Osteoblast (primary cell): ENCODE data around the gene C1orf226. TPM values are rescaled to one million over a fixed set of nuclear protein-coding genes. Genes with fewer than 3 reads are reported as not detected.

ENCODE experiments used
- DNase-seq: peaks from one replicate; pipeline ENCODE4 v3.0.0; 2011; ENCODE audit warnings: low spot score, mixed read lengths; ENCODE audit not compliant: insufficient read length; ENCODE audit errors: missing footprints
- H2AFZ ChIP-seq: 2 replicates; pipeline ENCODE4 v1.6.0; 2011; ENCODE audit warnings: mild to moderate bottlenecking, low read length
- H3K27ac ChIP-seq: 2 replicates; pipeline ENCODE4 v1.5.1; 2011; ENCODE audit warnings: mild to moderate bottlenecking, low read depth, low read length, moderate library complexity
- H3K27me3 ChIP-seq: 2 replicates; pipeline ENCODE4 v1.6.0; 2012; ENCODE audit warnings: mild to moderate bottlenecking, control low read depth, inconsistent platforms, low read length, moderate library complexity; ENCODE audit not compliant: insufficient read depth
- H3K36me3 ChIP-seq: 2 replicates; pipeline ENCODE4 v1.5.1; 2011; ENCODE audit warnings: mild to moderate bottlenecking, low read length, control low read depth, moderate library complexity; ENCODE audit not compliant: insufficient read depth
- H3K4me1 ChIP-seq: 2 replicates; pipeline ENCODE4 v1.5.1; 2011; ENCODE audit warnings: mild to moderate bottlenecking, low read length, control low read depth, moderate library complexity; ENCODE audit not compliant: insufficient read depth
- H3K4me2 ChIP-seq: 2 replicates; pipeline ENCODE4 v1.6.0; 2011; ENCODE audit warnings: mild to moderate bottlenecking, low read length; ENCODE audit not compliant: insufficient read depth
- H3K4me3 ChIP-seq: fragments of 200-600 bp; sonication (generic); 3 replicates; pipeline ENCODE4 v1.5.1; 2012; ENCODE audit warnings: mild to moderate bottlenecking, low read length, inconsistent platforms; ENCODE audit not compliant: insufficient read depth
- H3K79me2 ChIP-seq: 2 replicates; pipeline ENCODE4 v1.6.0; 2012; ENCODE audit warnings: mild to moderate bottlenecking, low read length, control low read depth, inconsistent platforms; ENCODE audit not compliant: insufficient read depth
- H3K9me3 ChIP-seq: 2 replicates; pipeline ENCODE4 v1.5.1; 2011; ENCODE audit warnings: low read depth, low read length, control low read depth
- H4K20me1 ChIP-seq: 2 replicates; pipeline ENCODE4 v1.6.0; 2012; ENCODE audit warnings: mild to moderate bottlenecking, low read length, control low read depth; ENCODE audit not compliant: insufficient read depth
- total RNA-seq: library from RNA; depleted of rRNA; stranded (reverse); fragments of >200 nt; gene quantifications from 2 replicates; pipeline ENCODE4 v1.2.3, GENCODE V29; 2012
- TF ChIP-seq, protein P1 (sequence below): IDR thresholded peaks from 2 replicates; pipeline ENCODE4 v1.5.1; 2011; ENCODE audit warnings: mild to moderate bottlenecking, low read depth, low read length, moderate library complexity; ENCODE audit errors: extremely low read depth

Gene C1orf226
- total RNA-seq, 1 donor = under 0.01 TPM

DNA sequence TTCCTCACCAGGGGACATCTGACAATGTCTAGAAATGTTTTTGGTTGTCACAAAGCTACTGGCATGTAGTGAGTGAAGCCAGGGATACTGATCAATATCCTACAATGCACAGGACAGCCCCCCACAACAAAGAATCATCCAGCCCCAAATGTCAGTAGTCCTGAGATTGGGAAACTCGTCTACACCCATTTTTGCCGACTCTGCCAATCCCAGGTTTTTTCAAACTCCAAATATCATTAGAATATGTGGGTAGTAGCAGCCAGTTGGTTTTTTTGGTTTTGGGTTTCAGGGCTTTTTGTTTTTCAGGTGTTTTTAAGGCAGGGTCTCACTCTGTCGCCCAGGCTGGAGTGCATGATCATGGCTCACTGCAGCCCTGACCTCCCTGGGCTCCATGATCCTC lies 10.8 kb upstream of the C1orf226 start:
- no peaks in the 10 kb centered on the region for H3K79me2 ChIP-seq
- no peaks in the 10 kb centered on the region for H3K9me3 ChIP-seq
- H3K4me2 ChIP-seq = no peak overlapping the region
- H3K27ac ChIP-seq = no peak overlapping the region
- DNase-seq = no peak
- TF ChIP-seq, protein P1, sequence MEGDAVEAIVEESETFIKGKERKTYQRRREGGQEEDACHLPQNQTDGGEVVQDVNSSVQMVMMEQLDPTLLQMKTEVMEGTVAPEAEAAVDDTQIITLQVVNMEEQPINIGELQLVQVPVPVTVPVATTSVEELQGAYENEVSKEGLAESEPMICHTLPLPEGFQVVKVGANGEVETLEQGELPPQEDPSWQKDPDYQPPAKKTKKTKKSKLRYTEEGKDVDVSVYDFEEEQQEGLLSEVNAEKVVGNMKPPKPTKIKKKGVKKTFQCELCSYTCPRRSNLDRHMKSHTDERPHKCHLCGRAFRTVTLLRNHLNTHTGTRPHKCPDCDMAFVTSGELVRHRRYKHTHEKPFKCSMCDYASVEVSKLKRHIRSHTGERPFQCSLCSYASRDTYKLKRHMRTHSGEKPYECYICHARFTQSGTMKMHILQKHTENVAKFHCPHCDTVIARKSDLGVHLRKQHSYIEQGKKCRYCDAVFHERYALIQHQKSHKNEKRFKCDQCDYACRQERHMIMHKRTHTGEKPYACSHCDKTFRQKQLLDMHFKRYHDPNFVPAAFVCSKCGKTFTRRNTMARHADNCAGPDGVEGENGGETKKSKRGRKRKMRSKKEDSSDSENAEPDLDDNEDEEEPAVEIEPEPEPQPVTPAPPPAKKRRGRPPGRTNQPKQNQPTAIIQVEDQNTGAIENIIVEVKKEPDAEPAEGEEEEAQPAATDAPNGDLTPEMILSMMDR = no peak
- H3K4me1 ChIP-seq = no peaks in the 10 kb centered on the region
- peaks cover 23% of the 10 kb centered on the region for H3K27me3 ChIP-seq
- no peak overlapping the region for H3K4me3 ChIP-seq
- H2AFZ ChIP-seq = no peak overlapping the region
- H4K20me1 ChIP-seq = no peaks in the 10 kb centered on the region
- H3K36me3 ChIP-seq = no peaks in the 10 kb centered on the region

DNA sequence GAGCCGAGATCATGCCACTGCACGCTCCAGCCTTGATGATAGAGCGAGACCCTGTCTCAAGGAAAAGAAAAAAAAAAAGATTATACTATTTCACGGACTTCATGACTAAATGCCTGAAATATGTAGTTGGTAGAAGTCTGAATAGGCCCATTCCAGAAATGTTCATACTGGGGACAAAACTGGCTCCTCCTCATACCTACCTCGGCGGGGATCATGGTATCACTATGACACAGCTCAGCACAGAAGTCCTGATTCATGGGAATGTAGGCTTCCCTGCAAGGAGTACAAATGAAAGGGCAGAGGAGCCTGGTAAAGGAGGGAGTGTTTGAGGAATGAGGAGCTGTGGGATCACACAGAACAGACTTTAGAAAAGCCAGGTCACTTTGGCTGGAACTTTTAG lies 9.9 kb upstream of the C1orf226 start:
- Histone ChIP-seq H3K4me1 (no peaks in the 10 kb centered on the region), H3K4me2 (no peak overlapping the region), H2AFZ (no peak overlapping the region), H3K36me3 (no peaks in the 10 kb centered on the region), H3K27ac (no peak overlapping the region), H3K79me2 (no peaks in the 10 kb centered on the region), H4K20me1 (no peaks in the 10 kb centered on the region), H3K9me3 (no peaks in the 10 kb centered on the region), H3K27me3 (peaks cover 18% of the 10 kb centered on the region), H3K4me3 (no peak overlapping the region)
- DNase-seq = no peak
- TF ChIP-seq, protein P1 = no peak

DNA sequence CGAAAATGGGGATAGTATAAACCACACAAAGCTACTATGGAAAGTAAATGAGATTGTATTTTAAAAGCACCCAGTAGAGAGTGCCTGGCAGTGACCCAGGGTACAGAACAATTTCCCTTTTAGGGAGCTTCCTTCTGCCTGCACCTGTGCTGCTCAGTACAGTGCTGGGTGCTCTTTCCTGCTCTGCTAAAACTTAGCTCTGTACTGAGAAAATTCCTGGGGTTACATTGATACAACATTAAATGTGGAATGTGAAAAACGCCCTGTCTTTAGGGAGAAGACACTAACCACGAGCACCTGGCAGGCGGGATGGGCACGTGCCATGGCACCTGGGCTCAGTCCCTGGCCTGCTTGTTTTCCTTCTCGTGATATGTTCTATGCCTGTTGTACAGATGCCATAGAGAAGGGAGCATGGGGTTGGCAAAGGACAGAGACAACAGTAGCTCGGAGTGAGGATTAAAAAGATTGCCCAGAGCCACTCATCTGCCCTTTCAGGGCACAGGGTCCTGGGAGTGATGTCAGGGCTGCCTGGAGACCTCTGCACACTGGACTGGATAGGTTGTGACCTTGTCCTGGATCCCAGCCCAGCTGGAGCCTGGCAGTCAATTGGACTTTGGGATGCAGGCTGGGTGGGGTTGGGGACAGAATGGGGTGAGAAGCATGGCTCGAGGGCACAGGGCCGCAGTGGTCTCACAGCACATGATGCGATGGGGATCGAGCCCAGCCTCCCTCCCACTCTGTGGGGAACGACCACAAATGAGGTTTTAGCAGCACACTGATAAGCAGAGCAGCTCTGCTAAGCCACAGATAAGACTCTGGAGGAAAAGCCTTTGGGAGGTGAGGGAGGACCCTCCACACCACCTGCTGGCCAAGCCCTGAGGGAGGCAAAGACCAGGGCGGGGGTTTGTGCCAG lies 9.1 kb upstream of the C1orf226 start:
- H3K4me2 ChIP-seq = no peak overlapping the region
- H3K36me3 ChIP-seq = no peaks in the 10 kb centered on the region
- no peak for DNase-seq
- no peaks in the 10 kb centered on the region for H3K79me2 ChIP-seq
- TF ChIP-seq, protein P1 = no peak
- no peak overlapping the region for H3K4me3 ChIP-seq
- H3K4me1 ChIP-seq = no peaks in the 10 kb centered on the region
- H3K27ac ChIP-seq = no peak overlapping the region
- peaks cover 18% of the 10 kb centered on the region for H3K27me3 ChIP-seq
- H2AFZ ChIP-seq = no peak overlapping the region
- H4K20me1 ChIP-seq = no peaks in the 10 kb centered on the region
- H3K9me3 ChIP-seq = no peaks in the 10 kb centered on the region

DNA sequence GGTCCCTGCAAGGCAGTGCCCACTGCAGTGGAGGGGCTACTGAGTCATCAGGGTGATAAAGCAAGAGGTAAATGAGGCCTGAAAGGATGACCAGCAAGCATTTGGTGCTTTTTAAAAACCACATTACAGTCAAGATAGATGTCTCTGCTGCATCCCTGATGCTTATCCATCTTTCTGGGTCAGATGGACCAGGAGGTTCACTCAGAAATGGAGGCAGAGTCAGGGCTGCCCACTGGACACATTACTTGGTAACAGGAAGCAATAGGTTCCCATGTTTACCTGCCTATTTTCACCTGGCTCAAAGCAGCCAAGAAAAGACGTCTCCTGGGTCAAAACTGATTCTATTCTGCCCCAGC lies 8.5 kb upstream of the C1orf226 start:
- H3K4me2 ChIP-seq = no peak overlapping the region
- no peaks in the 10 kb centered on the region for H3K4me1 ChIP-seq
- H3K36me3 ChIP-seq = no peaks in the 10 kb centered on the region
- H3K79me2 ChIP-seq = no peaks in the 10 kb centered on the region
- H3K9me3 ChIP-seq = no peaks in the 10 kb centered on the region
- no peaks in the 10 kb centered on the region for H4K20me1 ChIP-seq
- TF ChIP-seq, protein P1 = no peak
- peaks cover 16% of the 10 kb centered on the region for H3K27me3 ChIP-seq
- H3K27ac ChIP-seq = no peak overlapping the region
- H2AFZ ChIP-seq = no peak overlapping the region
- DNase-seq = no peak
- no peak overlapping the region for H3K4me3 ChIP-seq
